ENCODE results near the gene LAMC2. TPM values are rescaled to one million over a fixed set of nuclear protein-coding genes. Genes with fewer than 3 reads are reported as not detected.

Gene LAMC2
- total RNA-seq, 8 experiments from 2014 or later: 0.14 to 2.8 (median 0.56) TPM

DNA sequence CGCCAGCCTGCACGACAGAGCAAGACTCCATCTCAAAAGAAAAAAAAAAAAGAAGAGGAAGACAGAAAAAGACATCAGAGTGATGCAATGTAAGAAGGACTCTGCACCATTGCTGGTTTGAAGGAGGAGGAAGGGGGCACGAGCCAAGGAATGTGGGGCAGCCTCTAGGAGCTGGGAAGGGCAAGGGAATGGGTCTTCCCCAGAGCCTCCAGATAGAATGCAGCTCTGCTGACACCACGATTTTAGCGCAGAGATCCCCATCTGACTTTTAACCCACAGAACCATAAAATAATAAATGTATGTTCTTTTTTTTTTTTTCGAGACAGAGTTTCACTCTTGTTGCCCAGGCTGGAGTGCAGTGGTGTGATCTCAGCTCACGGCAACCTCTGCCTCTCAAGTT is 33.9 kb upstream of the LAMC2 start:
- in situ Hi-C loops (cut with MboI; ENCODE audit: low pct_unique_long_range_greater_than_20kb in 2 of 9, low sequenced_read_pairs in 9 of 9, unreplicated experiment in 9 of 9): no loop called here
- no peak for ATAC-seq (replicated peaks in 6 of 8)
- H3K27ac ChIP-seq: no peak overlapping the region
- no peak overlapping the region for H3K4me3 ChIP-seq
- 95 to 100% (median 98%) methylated on average over 1 to 7 of the region's 7 CpGs; no CpG with 5 or more reads in 1 of the 10 experiments for WGBS, 10 experiments
- H3K4me1 ChIP-seq (replicated peaks in 1 of 2): no peaks in the 10 kb centered on the region

DNA sequence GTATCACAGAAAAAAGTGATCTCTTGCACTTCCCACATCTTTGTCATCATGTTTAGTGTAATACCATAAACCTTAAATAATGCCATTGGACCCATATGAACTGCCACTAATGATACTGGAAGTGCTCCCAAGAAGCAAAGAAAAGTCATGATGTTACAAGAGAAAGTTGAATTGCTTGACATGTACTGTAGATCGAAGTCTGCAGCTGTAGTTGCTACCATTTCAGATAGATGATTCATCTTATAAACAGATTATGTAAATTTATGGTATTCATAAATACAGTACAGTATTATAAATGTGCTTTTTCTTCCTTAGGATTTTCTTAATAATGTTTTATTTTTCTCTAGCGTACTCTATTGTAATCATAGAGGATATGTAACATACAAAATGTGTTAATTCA is 30.1 kb upstream of the LAMC2 start:
- no peaks in the 10 kb centered on the region for H3K4me1 ChIP-seq (replicated peaks in 1 of 2)
- no peak overlapping the region for H3K4me3 ChIP-seq
- in situ Hi-C loops (cut with MboI; ENCODE audit: low pct_unique_long_range_greater_than_20kb in 2 of 9, low sequenced_read_pairs in 9 of 9, unreplicated experiment in 9 of 9): no loop called here
- WGBS, 10 experiments: 17 to 100% (median 77%) methylated on average over 1 to 2 of the region's 2 CpGs
- peak in 2 of 8 experiments; percentile 26 to 56 for ATAC-seq (replicated peaks in 6 of 8)
- H3K27ac ChIP-seq: no peak overlapping the region

DNA sequence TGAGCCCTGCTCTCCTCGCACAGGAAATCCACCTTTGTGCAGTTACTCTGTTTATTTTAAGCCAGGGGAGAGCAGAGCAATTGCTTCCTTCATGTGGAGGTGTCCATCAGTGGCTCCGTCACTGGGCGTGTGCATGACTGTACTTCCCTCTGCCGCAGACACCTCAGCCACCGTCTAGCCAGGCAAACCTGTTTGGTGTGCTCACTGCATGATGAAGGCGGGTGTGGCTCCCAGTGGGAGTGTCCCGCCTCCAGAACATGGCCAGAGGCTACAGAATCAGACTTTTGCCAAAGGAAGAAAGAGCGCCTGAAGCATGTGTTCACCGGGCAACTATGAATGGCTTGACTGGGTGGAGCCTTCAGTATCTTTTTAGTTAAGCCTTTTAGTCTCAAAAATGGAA is 26.1 kb upstream of the LAMC2 start:
- H3K4me3 ChIP-seq: no peak overlapping the region
- peaks cover 0 to 2% of the 10 kb centered on the region in 2 donors for H3K4me1 ChIP-seq (replicated peaks in 1 of 2)
- no peak overlapping the region for H3K27ac ChIP-seq
- WGBS, 10 experiments: 27 to 100% (median 75%) methylated on average over 1 to 9 of the region's 9 CpGs
- peak in 3 of 8 experiments; percentile 43 to 84 (median 77) for ATAC-seq (replicated peaks in 6 of 8)
- in situ Hi-C loops (cut with MboI; ENCODE audit: low pct_unique_long_range_greater_than_20kb in 2 of 9, low sequenced_read_pairs in 9 of 9, unreplicated experiment in 9 of 9): no loop called here

DNA sequence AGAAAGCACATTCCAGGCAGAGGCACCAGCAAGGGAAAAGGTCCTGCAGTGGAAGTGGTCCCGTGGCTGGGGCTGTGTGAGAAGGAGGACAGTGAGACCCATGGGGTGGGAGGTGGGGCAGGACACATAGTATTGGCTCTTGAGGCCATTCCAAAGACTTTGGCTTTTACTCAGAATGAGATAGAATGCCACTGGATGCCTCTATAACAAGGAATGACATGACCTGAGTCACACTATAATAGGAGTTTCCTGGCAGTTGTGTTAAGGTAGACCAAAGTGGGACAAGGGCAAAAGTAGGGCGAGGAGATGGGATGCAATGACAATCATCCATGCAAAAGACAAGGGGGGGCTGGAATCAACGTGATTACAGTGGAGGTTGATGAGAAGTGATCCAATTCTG is 24.7 kb upstream of the LAMC2 start:
- Histone ChIP-seq H3K4me3 (no peak overlapping the region), H3K4me1 (replicated peaks in 1 of 2) (peaks cover 0 to 2% of the 10 kb centered on the region in 2 donors), H3K27ac (no peak overlapping the region)
- no peak for ATAC-seq (replicated peaks in 6 of 8)
- 51 to 79% (median 75%) methylated on average over 2 to 3 of the region's 3 CpGs; no CpG with 5 or more reads in 1 of the 10 experiments for WGBS, 10 experiments
- in situ Hi-C loops (cut with MboI; ENCODE audit: low pct_unique_long_range_greater_than_20kb in 2 of 9, low sequenced_read_pairs in 9 of 9, unreplicated experiment in 9 of 9): no loop called here

DNA sequence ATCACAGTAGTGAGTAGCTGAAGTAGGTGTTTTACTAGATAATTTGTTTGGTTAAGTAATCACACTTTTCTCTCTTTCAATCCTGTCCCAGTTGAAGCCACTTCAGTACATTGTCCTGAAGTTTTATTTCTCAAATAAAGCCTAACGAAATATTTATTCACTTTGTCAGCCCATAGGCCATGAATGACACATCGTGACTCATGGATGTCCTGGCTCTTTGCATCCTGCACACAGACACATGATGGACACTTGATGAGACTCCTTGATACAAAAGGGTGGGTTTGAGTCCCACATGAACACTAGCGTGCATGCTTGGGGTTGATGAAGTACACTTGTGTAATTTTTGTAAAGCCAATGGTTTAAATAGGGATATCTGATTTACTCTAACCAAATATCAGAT is 22.7 kb upstream of the LAMC2 start:
- ATAC-seq (replicated peaks in 6 of 8): peak in 2 of 8 experiments; percentile 5 to 43
- H3K4me3 ChIP-seq: no peak overlapping the region
- H3K27ac ChIP-seq: no peak overlapping the region
- H3K4me1 ChIP-seq (replicated peaks in 1 of 2): peaks cover 0 to 2% of the 10 kb centered on the region in 2 donors
- in situ Hi-C loops (cut with MboI; ENCODE audit: low pct_unique_long_range_greater_than_20kb in 2 of 9, low sequenced_read_pairs in 9 of 9, unreplicated experiment in 9 of 9): no loop called here
- 0 to 100% (median 78%) methylated on average over 1 to 3 of the region's 3 CpGs; no CpG with 5 or more reads in 2 of the 10 experiments for WGBS, 10 experiments

DNA sequence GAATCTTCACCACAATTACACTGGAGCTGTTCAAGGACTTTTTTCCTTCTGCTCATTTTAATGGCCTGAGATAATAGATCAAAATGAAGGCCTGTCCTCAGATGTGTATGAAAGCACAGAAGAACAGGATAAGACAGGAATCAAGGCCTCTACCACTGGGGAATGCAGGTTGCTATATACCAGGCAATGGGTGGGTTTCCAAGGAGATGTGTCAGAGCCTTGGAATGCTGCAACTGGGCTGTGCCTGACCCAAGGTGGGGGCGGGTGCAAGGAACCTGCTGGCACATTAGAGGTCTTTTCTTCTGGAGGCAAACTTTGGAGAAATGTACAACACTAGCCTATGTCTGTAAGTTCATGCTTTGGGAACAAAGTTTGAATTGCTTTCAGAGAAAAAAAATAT is 21.7 kb upstream of the LAMC2 start:
- in situ Hi-C loops (cut with MboI; ENCODE audit: low pct_unique_long_range_greater_than_20kb in 2 of 9, low sequenced_read_pairs in 9 of 9, unreplicated experiment in 9 of 9): no loop called here
- 80 to 100% (median 100%) methylated on average over 1 of the region's 1 CpG; no CpG with 5 or more reads in 7 of the 10 experiments for WGBS, 10 experiments
- Histone ChIP-seq H3K27ac (no peak overlapping the region), H3K4me1 (replicated peaks in 1 of 2) (peaks cover 0 to 2% of the 10 kb centered on the region in 2 donors), H3K4me3 (no peak overlapping the region)
- ATAC-seq (replicated peaks in 6 of 8): peak in 4 of 8 experiments; percentile 9 to 58 (median 38)

DNA sequence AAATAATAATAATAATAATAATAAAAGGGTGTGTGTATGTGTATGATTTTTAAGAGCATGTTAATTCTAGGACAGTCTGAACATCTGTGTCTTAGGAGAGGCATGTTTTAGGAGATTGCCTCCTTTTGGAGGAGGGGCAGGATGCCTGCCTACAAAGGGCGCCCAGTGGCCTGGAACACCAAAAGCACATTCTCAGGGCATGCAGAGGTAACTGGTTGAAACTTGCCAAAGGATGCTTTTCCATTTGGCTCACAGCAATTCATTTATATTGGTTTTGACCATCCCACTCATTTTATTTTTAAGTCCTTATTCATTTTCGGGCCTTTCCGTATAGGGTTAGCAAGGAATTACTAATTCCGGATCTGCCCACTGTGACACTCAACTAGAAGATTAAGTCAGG is 21.1 kb upstream of the LAMC2 start:
- Histone ChIP-seq H3K4me3 (no peak overlapping the region), H3K27ac (no peak overlapping the region), H3K4me1 (replicated peaks in 1 of 2) (peaks cover 0 to 2% of the 10 kb centered on the region in 2 donors)
- in situ Hi-C loops (cut with MboI; ENCODE audit: low pct_unique_long_range_greater_than_20kb in 2 of 9, low sequenced_read_pairs in 9 of 9, unreplicated experiment in 9 of 9): no loop called here
- WGBS, 10 experiments: 10 to 98% (median 92%) methylated on average over 2 to 4 of the region's 4 CpGs; no CpG with 5 or more reads in 1 of the 10 experiments
- no peak for ATAC-seq (replicated peaks in 6 of 8)

DNA sequence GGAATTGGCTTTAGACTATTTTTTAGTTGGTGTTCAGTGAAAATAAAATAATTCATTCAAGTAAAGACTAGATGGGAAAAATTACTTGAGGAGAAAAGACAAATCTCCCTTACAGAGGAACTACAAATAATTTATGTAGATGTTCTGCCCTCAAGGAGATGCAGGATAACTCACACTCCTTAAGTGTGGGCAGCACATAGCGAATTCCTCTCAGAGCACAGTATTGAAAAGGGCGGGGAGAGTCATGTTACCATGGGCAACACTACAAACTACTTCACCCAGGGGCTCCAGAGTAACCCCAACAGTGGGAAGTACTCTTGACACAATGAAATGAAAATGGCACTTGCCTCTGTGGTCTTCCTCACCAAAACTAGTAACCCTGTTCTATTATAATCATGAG is 20.6 kb upstream of the LAMC2 start:
- no peak overlapping the region for H3K27ac ChIP-seq
- 0 to 100% (median 95%) methylated on average over 1 to 2 of the region's 2 CpGs; no CpG with 5 or more reads in 2 of the 10 experiments for WGBS, 10 experiments
- H3K4me3 ChIP-seq: no peak overlapping the region
- peak in 3 of 8 experiments; percentile 54 to 68 (median 56) for ATAC-seq (replicated peaks in 6 of 8)
- in situ Hi-C loops (cut with MboI; ENCODE audit: low pct_unique_long_range_greater_than_20kb in 2 of 9, low sequenced_read_pairs in 9 of 9, unreplicated experiment in 9 of 9): no loop called here
- peaks cover 0 to 2% of the 10 kb centered on the region in 2 donors for H3K4me1 ChIP-seq (replicated peaks in 1 of 2)

DNA sequence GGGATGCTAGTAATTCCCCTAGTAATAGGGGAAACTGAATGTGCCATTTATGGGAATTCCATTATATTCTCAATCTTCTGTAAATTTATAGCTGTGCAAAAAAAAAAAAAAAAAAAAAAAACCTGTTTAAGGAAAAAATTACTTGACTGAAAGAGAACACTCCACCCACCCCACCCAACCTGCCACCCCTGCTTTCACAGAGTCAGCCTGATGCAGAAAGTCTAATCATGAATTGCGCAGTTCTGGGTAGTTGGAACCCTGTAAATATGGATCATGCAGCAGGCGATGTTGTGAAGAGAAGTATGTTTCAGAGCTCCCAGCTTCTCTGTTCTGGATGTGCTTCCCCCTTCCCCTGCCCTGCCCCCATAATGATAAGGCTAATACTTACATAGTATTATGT is 19.6 kb upstream of the LAMC2 start:
- WGBS, 10 experiments: 0 to 100% (median 83%) methylated on average over 1 to 2 of the region's 2 CpGs; no CpG with 5 or more reads in 1 of the 10 experiments
- Histone ChIP-seq H3K4me1 (replicated peaks in 1 of 2) (peaks cover 0 to 2% of the 10 kb centered on the region in 2 donors), H3K27ac (no peak overlapping the region), H3K4me3 (no peak overlapping the region)
- peak in 3 of 8 experiments; percentile 16 to 33 (median 19) for ATAC-seq (replicated peaks in 6 of 8)
- in situ Hi-C loops (cut with MboI; ENCODE audit: low pct_unique_long_range_greater_than_20kb in 2 of 9, low sequenced_read_pairs in 9 of 9, unreplicated experiment in 9 of 9): no loop called here

DNA sequence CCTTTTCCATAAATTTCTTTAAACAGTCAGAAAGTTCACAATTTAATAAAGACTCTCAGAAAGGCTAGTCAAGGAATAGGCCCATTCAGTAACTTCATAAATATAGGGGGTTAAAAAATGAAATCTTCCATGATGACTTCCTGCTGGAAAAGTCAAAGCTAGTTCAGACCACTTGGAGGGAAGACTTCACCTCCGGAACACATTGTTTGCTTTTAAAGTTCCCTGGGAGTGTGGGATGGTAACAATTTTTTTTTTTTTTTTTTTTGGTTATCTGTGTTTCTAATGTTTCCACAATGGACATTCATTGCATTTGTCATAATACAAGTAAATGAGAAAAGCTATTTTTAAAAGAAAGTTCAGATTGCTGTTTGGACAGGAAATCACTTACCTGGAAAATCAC is 18.4 kb upstream of the LAMC2 start:
- Histone ChIP-seq H3K27ac (no peak overlapping the region), H3K4me3 (no peak overlapping the region), H3K4me1 (replicated peaks in 1 of 2) (peaks cover 0 to 2% of the 10 kb centered on the region in 2 donors)
- ATAC-seq (replicated peaks in 6 of 8): no peak
- in situ Hi-C loops (cut with MboI; ENCODE audit: low pct_unique_long_range_greater_than_20kb in 2 of 9, low sequenced_read_pairs in 9 of 9, unreplicated experiment in 9 of 9): no loop called here
- WGBS, 10 experiments: 33 to 100% (median 85%) methylated on average over 1 of the region's 1 CpG; no CpG with 5 or more reads in 2 of the 10 experiments

DNA sequence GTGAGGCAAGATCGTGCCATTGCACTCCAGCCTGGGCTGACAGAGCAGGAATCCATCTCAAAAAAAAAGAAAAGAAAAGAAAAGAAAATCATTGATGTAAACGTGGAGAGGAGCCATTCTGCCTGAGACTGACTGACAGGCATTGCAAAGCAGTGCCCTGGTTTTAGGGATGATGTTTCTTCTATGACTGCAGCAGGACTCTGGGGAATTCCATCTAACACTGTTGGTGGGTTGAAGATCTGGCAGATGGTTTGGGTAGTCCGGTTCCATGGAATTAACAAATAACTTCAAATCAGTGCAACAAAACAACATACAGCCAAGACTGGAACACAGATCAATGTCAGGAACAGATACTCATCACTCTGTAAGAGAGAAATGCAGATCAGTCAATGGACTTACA is 17.8 kb upstream of the LAMC2 start:
- Histone ChIP-seq H3K4me1 (replicated peaks in 1 of 2) (peaks cover 0 to 2% of the 10 kb centered on the region in 2 donors), H3K4me3 (no peak overlapping the region), H3K27ac (no peak overlapping the region)
- ATAC-seq (replicated peaks in 6 of 8): no peak
- in situ Hi-C loops (cut with MboI; ENCODE audit: low pct_unique_long_range_greater_than_20kb in 2 of 9, low sequenced_read_pairs in 9 of 9, unreplicated experiment in 9 of 9): no loop called here
- WGBS, 10 experiments: 41 to 86% (median 59%) methylated on average over 2 to 3 of the region's 3 CpGs; no CpG with 5 or more reads in 3 of the 10 experiments

DNA sequence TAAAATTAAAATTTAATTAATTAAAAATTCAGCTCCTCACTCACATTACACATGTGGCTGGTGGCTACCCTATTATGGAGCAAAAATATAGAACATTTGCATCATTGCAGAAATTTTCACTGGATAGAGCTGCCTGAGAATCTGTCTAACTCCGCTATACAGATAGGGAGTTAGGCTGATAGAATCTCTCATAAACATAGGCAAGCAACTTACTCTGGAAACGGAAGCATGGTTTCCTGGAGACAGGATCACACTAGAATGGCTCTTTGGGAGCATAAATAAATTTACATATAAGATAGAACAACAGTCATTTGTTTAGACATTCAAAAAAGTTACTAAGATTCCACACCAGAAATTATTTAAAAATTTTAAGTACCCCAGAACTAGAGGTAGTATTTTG is 12.2 kb upstream of the LAMC2 start:
- ATAC-seq (replicated peaks in 6 of 8): peak in 1 of 8 experiments; percentile 43
- Histone ChIP-seq H3K4me3 (no peak overlapping the region), H3K27ac (no peak overlapping the region), H3K4me1 (replicated peaks in 1 of 2) (no peaks in the 10 kb centered on the region)
- WGBS, 10 experiments: 75 to 100% (median 84%) methylated on average over 1 to 2 of the region's 2 CpGs; no CpG with 5 or more reads in 2 of the 10 experiments
- in situ Hi-C loops (cut with MboI; ENCODE audit: low pct_unique_long_range_greater_than_20kb in 2 of 9, low sequenced_read_pairs in 9 of 9, unreplicated experiment in 9 of 9): loop anchor here in 1 of 9 experiments (10.0 kb wide), 1 partner anchor 59 kb away; no protein-coding TSS in a partner anchor

DNA sequence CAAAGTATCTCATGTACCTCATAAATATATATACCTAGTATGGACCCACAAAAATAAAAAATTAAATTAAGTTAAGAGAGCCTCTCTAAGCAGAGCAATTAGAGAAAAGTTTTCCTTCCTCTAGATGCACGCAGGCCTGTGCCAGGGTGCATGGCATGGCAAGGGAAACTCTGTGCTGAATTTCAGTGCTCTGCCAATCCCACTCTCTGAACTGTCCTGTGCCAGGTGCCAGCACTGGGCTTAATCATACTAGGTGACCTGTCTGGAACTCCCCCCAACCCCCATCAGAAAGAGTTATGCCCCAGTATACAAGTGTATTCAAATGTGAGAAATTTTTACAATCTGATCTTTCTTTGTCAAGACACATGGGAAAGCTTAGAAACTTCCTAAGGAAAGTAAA is 10.4 kb upstream of the LAMC2 start:
- Histone ChIP-seq H3K4me1 (replicated peaks in 1 of 2) (peaks cover 1 to 5% of the 10 kb centered on the region in 2 donors), H3K27ac (no peak overlapping the region), H3K4me3 (no peak overlapping the region)
- no peak for ATAC-seq (replicated peaks in 6 of 8)
- in situ Hi-C loops (cut with MboI; ENCODE audit: low pct_unique_long_range_greater_than_20kb in 2 of 9, low sequenced_read_pairs in 9 of 9, unreplicated experiment in 9 of 9): loop anchor here in 1 of 9 experiments (10.0 kb wide), 1 partner anchor 61 kb away; no protein-coding TSS in a partner anchor
- WGBS, 10 experiments: 91 to 100% (median 100%) methylated on average over 1 of the region's 1 CpG; no CpG with 5 or more reads in 5 of the 10 experiments

DNA sequence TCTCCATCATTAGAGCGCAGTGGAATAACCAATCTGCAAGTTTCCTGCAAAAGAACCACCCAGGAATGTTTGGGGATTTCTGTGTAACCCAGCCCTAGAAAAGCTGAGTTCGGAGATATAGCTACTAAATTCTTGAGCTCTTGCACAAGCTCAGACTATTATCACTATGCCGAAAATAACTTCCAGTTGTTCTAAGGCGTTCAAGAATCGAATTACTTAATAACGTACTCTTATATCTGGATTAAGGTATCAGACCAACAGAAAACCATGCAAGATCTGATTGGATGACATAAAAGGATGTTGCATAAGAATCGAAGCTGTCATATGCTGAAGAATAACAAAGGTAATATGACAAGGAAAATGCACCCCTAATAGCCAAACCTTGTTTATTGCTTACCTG is 7.5 kb upstream of the LAMC2 start:
- H3K4me1 ChIP-seq (replicated peaks in 1 of 2): peaks cover 2 to 11% of the 10 kb centered on the region in 2 donors
- no peak for ATAC-seq (replicated peaks in 6 of 8)
- in situ Hi-C loops (cut with MboI; ENCODE audit: low pct_unique_long_range_greater_than_20kb in 2 of 9, low sequenced_read_pairs in 9 of 9, unreplicated experiment in 9 of 9): loop anchor here in 1 of 9 experiments (10.0 kb wide), 1 partner anchor 64 kb away; no protein-coding TSS in a partner anchor
- WGBS, 10 experiments: 18 to 100% (median 85%) methylated on average over 1 to 7 of the region's 7 CpGs
- H3K27ac ChIP-seq: no peak overlapping the region
- no peak overlapping the region for H3K4me3 ChIP-seq

Data from motor neuron (in vitro differentiated cells).